Activated CD4-positive, alpha-beta T cell treated with anti-CD3 and anti-CD28 coated beads, Interleukin-2, Interleukin-6, amounts not matched to agents 100 ng/mL and 50 ng/mL, durations not matched to agents 16 hours and 8 hours (primary cell): ENCODE measurements around the gene NEU2.
"Not testable (repeated sequence)": the region's sequence is repeated elsewhere in the genome, so short reads cannot be mapped to it uniquely, and the experiment has no call there.

ENCODE experiments used
- DNase-seq: peaks from one replicate; pipeline ENCODE4 v3.0.0-alpha.2; 2020

Gene NEU2

DNA sequence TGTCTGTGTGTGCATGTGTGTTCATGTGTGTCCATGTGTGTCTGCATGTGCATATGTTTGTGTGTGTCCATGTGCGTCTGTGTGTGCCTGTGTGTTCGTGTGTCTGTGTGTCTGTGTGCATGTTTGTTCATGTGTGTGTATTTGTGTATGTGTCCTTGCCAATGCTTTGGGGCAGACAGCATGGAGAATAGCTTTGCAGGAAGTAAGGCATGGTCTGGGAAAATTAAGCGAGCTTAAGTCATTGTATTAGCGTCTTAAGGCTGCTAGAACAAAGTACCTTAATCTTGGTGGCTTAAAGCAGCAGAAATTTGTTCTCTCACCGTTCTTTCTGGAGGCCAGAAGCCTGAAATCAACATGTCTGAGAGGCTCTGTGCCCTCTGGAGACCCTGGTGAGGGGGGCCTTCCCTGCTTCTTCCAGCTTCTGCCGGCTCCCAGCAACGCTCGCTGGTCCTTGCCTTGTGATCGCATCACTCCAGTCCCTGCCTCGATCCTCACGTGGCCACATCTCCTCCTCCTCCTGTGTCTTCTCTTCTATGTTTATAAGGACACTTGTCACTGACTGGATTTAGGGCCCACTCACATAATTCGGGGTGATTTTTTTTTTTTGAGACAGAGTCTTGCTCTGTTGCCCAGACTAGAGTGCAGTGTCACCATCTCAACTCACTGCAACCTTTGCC, 3.8 kb downstream of the NEU2 start:
- no peak for DNase-seq

DNA sequence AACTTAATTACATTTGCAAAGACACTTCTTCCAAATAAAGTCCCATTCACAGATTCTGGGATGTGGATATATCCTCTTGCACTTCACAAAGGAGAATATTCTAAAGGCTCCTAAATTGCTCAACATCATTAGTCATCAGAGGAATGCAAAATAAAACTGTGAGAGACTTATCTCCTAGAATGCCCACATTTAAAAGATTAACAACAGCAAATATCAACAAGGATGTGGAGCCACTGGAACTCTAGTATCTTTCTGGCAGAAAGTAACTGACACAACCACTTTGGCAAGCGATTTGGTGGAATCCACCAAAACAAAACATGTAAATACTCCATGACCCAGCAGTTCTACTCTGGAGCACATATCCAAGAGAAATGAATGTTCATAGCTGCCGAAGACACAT, 4.6 kb downstream of the NEU2 start:
- no peak for DNase-seq

DNA sequence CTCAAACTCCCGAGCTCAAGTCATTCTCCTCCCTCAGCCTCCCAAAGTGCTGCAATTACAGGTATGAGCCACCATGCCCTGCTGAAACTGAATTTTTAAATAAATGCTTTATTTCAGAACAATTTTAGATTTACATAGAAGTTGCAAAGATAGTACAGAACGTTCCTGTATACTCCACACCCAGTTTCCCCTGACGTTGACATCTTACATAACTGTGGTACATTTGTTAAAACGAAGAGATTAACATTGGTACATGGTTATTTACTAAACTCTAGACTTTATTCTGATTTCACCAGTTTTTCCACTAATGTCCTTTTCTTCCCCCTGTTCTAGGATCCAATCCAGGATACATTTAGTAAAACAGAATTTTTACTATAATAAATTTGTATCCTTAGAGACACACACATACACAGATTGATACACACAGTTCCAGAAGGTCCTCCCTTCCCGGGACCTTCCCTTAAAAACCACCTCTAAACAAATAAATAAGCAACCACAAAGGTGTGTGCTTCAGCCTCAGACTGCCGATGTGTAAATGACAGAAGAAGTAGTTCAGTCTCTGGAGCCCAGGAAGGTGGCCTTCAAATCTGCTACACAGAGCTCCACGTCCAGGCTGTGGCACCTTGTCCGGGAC, 6.9 kb downstream of the NEU2 start:
- DNase-seq = no peak

DNA sequence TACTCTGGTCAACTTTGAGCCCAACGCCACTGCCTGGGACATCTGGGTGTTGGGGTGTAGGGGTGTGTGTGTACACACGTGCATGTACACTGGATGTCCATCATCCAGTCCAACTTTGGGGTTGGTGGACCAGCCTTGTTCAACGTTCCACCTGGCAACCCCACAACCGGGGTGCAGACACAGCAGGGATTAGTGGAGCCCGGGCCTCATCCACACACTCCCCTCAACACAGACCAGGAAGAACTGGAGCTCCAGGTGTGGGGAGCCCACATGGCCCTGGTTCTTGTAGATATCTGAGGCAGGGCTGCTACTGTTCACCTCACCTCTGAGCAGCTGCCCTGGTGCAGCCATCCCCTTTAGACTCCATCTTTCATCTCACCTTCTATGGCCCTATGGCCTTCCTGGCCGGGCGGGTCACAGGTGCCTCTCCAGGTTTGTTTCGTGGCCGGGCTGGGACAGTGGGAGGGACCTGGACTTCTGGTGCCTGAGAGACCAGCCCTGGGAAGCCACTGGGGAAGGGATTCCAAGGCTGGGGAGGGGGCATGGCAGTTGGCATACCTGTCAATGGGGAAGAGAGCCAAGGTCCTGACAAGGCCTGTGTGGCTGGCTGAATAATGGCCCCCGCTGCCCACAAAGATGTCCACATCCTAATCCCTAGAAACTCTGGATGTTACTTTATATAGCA, 7.5 kb downstream of the NEU2 start:
- DNase-seq = no peak

DNA sequence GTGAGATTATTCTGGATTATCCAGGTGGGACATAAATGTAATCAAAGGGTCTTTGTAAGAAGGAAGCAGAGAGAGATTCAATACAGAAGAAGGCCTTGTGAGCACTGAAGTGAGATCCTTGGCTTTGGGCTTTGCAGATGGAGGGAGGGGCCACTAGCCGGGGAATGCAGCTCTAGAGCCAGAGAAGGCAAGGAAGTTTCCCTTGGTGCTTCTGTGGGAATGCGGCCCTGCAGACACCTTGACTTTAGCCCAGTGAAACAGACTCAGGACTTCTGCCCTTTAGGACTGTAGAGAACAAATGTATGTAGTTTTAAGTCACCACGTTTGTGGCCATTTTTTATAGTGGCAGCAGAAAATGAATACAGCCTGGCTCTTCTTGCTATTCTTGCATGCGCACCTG, 8.1 kb downstream of the NEU2 start:
- DNase-seq = no peak

DNA sequence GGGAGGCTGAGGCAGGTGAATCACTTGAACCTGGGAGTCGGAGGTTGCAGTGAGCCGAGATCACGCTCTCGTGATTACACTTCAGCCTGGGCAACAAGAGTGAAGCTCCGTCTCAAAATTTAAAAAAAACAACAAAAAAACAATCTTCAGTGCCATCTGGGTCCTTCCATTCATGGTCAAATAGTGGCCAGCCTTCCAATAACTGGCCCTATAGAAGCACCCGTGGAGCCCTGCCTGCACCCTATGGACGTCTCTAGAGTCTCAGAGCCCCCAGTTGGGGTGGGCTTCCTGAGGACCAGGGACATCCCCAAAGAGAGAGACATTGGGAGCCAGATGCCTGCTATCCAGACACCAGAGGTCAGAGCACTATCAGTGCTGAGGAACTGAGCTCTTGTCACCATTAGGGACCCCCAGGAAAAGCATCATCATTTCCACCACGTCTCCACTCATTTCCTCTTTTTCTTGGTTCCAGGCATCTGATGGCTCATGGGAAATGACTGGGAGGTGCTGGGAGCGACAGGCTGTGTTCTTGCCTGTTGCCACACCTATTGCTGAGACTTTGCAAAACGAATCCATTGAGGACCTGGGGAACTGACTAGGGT, 9.4 kb downstream of the NEU2 start:
- no peak for DNase-seq

DNA sequence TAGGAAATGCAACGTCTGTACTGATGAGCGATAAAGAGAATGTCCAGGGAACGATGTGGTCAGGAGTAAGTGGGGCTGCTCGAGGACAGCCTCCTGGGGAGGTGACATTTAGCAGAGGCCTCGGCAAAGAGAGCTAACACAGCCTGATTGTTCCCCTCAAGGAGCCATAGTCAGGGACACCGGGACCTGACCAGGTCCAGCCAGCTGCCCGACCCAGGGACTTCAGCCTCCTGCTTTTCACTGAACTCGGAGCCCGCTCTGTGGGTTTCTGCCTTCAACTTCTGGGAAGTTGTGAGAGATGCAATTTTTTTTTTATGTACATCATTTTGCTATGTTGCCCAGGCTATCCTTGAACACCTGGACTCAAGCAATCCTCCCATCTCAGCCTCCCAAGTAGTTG, 10.1 kb downstream of the NEU2 start:
- no peak for DNase-seq

DNA sequence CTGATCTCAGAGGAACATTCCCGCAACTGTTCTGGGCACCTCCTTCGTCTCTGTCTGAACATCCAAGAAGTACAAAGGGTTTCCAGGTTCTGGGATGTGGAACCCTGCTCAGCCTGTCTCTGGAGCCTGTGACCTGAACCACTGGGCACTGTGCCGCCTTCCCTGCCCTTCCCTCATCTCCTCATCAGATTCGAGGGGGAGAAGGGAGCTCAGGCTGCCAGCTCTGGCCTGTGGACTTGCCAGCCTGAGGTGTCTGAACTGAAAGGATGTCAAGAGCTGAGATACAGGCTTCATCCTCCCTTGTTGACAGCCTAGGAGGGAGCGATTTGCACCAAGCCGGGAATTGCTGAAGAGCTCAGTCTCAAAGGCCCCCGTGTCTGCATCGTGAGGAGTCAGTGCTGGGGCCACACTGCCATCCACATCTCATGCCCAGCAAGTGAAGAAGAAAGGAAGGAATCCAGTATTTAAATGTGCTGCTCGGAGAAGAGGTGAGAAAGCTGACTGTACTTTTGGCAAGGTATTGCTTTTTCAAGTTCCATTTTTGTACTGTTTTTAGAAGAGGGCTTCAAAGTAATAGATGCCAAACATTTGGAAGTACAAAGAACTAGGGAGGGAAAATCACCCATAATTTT, 12.6 kb downstream of the NEU2 start:
- no peak for DNase-seq

DNA sequence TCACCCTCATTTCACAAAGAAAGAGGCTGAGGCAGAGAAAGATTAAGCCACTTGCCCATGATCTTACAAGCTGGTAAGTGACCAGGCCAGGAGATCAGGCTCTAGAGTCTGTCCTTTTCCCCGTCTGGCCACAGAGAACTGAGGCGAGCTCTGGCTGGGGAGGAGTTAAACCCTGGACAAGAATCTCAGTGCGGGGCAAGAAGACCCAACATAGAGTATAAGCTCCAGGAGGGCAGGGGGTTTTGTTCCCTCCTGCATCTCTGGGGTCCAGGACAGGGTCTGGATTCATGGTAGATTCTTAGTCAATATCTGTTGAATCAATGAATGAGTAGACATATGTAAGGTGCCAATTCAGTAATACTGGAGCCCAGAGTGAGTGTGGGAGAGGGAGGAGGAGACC, 14.7 kb downstream of the NEU2 start:
- no peak for DNase-seq

DNA sequence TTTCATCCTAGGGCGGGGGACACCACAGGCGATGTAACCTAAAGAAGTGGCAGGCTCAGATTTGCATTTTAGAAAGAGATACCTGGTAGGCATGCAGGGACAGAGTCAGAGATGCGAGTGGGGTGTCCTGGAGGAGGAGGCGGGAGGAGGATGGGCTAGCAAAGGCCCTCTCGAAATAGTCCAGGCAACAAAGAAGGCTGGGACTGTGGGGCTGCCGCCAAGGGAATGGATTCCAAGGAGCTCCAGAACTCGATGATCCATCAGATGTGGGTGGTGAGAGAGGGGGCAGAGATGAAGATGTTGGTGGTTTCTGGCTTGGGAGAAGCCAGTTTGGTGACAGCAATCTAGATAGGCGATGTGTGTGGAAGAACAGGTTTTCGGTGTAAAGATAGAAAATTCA, 15.2 kb downstream of the NEU2 start:
- no peak for DNase-seq

DNA sequence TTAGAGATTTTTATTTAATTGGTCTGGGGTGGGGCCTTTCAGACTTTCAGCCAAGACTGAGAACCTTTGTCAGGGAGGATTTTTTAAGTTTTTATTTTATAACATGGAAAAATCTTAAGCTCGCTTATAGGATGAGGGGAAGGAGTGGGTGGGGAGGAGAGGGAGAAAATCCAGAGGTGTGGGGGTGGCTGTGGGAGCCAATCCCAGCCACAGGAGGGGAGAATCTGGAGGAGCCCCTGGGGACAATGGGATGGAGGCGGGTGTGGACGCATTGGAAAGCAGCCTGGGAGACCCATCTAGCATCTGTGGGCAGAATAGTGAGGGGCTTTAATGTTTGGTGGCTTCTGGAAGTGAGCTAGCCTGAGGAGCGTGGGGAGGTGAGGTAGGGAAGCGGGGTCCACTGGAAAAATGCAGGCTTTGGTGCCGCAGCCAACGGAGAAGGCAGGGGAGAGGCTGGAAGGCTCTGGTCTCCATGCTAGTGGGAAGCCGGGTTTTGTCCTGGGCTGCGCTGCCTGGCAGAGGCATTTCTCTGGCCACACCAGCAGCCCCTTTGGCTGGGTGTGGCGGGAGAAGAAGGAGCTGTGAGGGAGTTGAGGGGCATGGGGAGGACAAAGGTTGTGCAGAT, 16.2 kb downstream of the NEU2 start:
- no peak for DNase-seq

DNA sequence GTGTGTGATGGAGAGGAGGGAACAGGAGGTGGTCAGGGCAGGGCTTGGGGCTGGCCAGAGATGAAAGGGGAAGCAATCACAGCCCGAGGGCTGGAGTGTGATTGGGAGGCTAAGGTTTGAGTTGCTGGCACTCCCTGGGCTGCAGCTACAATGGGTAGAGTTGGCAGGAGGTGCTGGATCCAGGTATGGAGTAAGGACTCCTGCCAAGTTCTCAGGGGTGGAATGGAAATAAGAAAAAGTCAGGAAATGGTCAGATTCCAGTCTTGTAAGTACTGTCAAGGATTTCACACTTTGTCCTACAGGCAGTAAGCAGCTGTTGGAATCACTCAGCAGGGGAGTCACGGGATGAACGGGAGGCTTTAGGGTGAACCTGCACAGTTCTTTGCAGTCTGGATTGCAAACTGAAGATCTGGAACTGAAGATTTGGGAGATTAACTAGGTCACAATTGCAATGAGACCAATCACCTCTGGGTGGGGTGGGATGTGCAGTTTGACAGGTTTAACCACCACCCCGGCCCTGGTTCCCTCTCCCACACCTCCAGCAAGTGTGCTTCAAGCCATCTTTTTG, 16.8 kb downstream of the NEU2 start:
- no peak for DNase-seq

DNA sequence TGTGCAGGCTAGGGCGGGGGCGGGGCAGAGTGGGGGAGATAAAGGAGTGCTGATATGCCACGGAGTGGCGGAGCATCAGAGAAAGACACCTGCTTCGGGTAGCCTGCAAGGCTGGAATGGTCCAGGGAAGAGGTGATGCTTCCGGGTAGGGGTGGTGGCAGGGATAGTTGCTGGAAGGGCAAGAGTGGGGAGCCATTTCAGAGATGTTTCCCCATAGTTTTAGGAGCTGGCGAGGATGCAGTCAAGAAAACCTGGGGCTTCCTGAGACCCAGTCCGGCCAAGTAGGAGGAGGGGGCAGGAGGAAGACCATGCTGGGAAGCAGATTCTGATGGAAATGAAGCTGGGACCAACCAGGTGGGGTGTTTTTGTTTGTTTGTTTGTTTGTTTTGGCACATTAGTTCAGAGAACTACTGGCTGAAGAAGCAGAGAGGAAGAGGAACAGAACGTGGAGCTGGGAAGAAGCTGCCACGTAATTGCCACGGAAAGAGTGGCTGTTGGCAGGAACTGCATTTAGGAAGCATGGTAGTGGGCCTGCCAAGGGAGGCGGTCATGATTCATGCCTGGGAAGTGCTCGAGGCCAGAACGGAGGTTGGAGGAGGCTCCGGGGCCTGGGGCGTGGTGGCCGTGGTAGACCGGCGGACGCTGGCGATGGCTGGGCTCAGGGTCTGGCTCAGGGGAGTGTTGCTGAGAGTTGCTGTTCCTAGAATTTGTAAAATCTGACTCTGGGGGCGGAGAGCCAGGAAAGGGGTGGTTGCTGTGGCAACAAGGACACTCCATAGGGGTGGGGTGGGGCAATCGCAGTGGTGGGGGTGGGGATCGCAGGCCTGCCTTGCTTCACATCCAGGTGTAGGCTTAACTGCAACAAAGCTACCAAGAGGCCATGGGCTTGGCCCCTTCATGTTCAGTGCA, 19.0 kb downstream of the NEU2 start:
- DNase-seq = no peak

DNA sequence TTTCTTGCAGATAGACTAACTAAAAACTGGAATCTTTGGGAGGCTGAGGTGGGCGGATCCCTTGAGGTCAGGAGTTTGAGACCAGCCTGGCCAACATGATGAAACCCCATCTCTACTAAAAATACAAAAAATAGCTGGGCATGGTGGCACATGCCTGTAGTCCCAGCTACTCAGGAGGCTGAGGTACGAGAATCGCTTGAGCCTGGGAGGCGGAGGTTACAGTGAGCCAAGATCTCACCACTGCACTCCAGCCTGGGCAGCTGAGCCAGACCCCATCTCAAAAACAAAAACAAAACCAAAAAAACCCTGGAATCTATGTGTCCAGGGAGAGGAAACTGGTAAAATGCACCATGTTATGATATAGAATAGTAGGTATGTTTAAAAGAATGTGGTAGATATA, 20.0 kb downstream of the NEU2 start:
- DNase-seq = not testable (repeated sequence)

DNA sequence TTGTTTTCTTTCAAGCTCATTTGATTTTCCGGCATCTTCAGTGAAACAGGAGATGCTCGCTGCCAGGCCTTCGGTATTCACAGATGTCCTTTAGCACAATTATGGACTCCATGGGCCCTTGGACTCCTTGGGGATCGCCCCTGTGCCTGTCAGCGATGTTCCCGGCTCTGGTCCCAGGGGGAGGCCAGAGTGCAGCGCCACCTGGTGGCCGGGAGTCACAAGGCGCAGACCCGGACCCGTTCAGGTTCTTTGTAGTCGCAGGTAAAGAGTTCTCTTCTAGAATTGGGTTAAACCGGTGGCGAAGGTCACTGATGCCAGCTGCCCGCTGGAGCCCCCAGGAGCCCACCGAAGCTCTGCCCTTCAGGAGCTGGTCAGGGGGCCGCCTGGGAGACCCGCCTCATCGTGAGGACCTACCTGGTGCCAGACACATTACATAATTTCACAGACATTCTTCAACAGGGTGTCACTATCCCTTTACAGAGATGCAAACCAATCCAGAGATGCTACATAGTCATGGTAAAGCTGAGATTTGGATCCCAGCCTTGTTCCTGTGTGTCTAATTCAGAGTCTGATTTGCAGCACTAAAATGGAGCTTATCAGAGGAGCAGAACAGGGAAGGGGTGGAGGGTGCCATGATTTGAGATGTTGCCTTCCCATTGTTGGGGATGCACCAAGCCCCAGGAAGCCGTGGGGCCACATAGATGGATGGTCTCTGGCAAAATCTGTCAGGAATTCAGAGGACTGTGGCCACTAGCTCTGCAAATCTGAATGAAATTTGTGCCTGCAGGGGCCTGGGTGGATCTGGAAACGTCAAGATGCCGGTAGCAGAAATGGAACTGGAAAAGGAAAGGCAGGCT, 21.7 kb downstream of the NEU2 start:
- DNase-seq = peak; percentile 79

DNA sequence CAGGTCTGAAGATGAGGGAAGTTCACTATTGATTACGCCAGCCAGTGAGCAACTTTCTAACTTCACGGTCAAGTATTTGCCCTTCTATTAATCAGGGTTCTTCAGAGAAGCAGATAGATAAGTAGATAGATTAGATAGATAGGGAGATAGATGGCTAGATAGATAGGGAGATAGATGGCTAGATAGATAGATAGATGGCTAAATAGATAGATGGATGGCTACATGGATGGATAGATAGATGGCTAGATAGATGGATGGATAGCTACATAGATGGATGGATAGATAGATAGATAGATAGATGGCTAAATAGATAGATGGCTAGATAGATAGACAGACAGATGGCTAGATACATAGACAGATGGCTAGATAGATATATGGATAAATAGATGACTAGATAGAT, 22.9 kb downstream of the NEU2 start:
- no peak for DNase-seq

DNA sequence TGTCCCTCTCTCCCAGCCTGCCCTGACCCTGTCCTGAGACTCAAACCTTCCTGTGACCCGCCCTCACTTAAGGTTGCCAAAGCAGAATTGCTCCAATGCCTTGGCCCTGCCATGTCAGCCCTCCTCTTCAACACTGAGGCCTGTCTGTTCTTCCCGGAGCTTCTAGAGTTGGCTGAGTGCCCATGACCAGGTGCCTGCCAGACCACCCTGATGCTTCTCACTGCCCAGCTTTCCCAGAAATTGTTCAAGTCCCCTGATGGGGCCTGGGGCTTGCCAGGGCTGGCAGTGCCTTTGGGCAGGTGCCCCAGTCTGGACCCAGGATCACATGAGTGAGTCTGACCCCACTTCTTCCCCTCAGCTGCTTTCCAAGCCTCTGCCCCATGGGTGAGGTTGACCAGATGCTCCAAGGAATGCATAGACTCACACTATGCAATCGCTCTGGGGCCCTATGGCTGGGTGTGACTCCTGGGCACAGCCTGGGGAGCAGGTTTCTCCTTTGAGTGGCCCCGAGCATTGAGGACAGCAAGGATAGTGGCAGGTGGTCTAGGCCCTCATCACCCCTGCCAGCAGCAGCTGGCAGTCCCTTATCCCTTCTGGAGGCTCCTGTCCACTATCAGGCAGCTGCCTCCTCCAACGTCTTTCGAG, 24.6 kb downstream of the NEU2 start:
- DNase-seq = no peak

DNA sequence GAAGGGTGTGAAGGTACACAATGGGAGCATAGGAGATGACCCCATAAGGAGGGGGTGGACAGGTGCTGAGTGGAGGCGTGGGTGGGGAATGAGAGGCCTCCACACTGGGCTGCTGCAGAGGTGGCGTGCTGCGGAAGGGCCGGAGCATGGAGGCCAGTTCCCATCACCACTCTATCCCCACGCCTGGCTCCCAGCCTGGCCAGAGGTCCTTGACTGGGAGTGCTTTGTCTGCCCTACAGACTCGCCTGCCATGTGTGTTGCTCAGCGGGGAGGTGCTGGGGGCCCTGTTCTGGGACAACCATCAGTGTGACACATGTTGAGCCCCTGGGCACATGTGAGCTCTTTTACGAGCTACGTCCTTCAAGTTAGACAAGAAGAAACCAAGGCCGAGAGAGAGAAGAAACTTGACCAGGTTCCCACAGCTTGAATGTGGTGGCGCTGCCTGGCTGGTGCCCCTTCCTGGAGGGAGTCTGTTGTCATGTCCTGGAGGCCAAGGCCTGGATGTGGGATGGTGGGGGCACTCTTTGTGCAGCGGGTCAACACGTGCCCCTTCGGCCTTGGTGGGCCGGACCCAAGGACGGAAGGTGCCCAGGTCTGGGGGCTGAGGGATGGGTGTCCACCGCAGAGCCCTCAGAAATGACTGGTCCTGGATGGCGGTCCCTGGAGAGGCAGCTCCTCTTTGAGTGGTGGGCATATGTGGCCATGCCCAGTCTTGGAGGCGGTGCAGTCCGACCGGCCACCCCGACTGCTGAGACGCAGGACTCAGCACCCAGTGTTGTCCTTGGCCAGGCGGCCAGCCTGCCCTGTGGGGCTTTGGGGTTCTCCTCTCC, 26.5 kb downstream of the NEU2 start:
- no peak for DNase-seq

DNA sequence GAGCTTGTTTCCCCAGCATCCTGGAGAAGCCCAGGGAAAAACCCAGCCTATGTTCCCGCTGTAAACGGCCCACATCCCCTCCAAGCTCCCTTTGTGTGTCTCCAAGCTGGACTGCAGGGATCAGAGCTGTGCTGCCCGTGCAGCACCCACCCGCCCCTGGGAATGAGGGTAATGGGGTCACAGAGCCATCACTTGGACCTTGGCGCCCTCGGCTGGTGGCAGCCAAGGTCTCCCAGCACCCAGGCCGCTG, 27.0 kb downstream of the NEU2 start:
- DNase-seq = no peak
